GM18505 (cell line): Measurements from ENCODE around the gene CNTN2.

Source experiments
- ATAC-seq: cut with Tn5 transposase; IDR thresholded peaks from one replicate; pipeline ENCODE4 v1.9.1; 2021; ENCODE audit not compliant: unreplicated experiment
- POLR2A ChIP-seq: IDR thresholded peaks from 4 replicates; pipeline ENCODE4 v1.6.1; 2011; ENCODE audit warnings: borderline replicate concordance; ENCODE audit not compliant: insufficient read depth, insufficient read length; ENCODE audit errors: extremely low read depth

CNTN2 gene

GRCh38 chr1:205118752-205119151, 75.7 kb downstream of the CNTN2 start:
- no peak for ATAC-seq
- no peak for TF ChIP-seq POLR2A

GRCh38 chr1:205121660-205122488, 78.9 kb downstream of the CNTN2 start, which contains the start of gene RBBP5:
RBBP5 (minus strand) TSS chr1:205121978; CDS start chr1:205121873, 105 bp downstream.
- peak; percentile 89 for ATAC-seq
- TF ChIP-seq POLR2A, result peak; percentile 98

- ATAC-seq, result no peak
- TF ChIP-seq POLR2A, result no peak
These were observed 79.5 kb downstream of the CNTN2 start for GRCh38 chr1:205122489-205122882.

- ATAC-seq, result no peak
- TF ChIP-seq POLR2A, result no peak
These were observed 81.7 kb downstream of the CNTN2 start for GRCh38 chr1:205124726-205125125.

- TF ChIP-seq POLR2A, result no peak
- no peak for ATAC-seq
These were observed 84.6 kb downstream of the CNTN2 start for GRCh38 chr1:205127646-205128045.
